Measurements from ENCODE around the gene IQCE. TPM values are rescaled to one million over a fixed set of nuclear protein-coding genes. Genes with fewer than 3 reads are reported as not detected.

IQCE gene
- total and polyA plus RNA-seq, 10 of the 15 experiments (the other 5 are each of a cell fraction or from before 2014, with no cell fraction given): 0.37 to 8.1 (median 3.7) TPM

- DNase-seq (ENCODE audit: low read depth, low spot score) (no peak), FAIRE-seq (no peak), ATAC-seq (no peak)
- ChIA-PET POLR2A (no interaction called here), SMC1A (ENCODE audit: uncharacterized antibody, unreplicated experiment) (no interaction called here), CTCF (no interaction called here), RAD21 (ENCODE audit: unreplicated experiment) (no interaction called here)
- Histone ChIP-seq H4K20me1 (ENCODE audit: control insufficient read depth, insufficient read depth) (no peaks in the 10 kb centered on the region), H3K36me3 (ENCODE audit: control insufficient read depth in 2 of 2, insufficient read depth in 2 of 2, low read length in 1 of 2) (no peaks in the 10 kb centered on the region), H3K27me3 (replicated peaks in 1 of 2; ENCODE audit: control insufficient read depth in 2 of 2, insufficient read depth in 2 of 2, low read length in 1 of 2) (no peaks in the 10 kb centered on the region), H3K27ac (ENCODE audit: control insufficient read depth, insufficient read depth) (no peak overlapping the region), H3K4me1 (ENCODE audit: control insufficient read depth, insufficient read depth, low read length) (peaks cover 29% of the 10 kb centered on the region), H3K9ac (ENCODE audit: control insufficient read depth, insufficient read depth, low read length) (no peak overlapping the region), H3K79me2 (ENCODE audit: control insufficient read depth, insufficient read depth, low read length) (no peaks in the 10 kb centered on the region), H2AFZ (ENCODE audit: control insufficient read depth, low read depth, low read length) (no peak overlapping the region), H3K4me3 (no peak overlapping the region), H3K4me2 (ENCODE audit: control insufficient read depth, insufficient read depth) (no peak overlapping the region), H3K9me3 (replicated peaks; ENCODE audit: control insufficient read depth, insufficient read depth, low read length) (no peaks in the 10 kb centered on the region)
- no TSS peak for BruUV-seq (replicated peaks)
- 68% methylated on average over 7 of the region's 7 CpGs for WGBS (ENCODE audit: insufficient coverage, insufficient replicate concordance, low lambda C conversion rate, missing lambda C conversion rate)
- intact Hi-C loops (cut with micrococcal nuclease; ENCODE audit: unreplicated experiment): no loop called here
- in situ Hi-C loops (cut with MboI): no loop called here
- no peak for TF ChIP-seq ZSCAN29 (IDR thresholded peaks at IDR 0.05)
- TF ChIP-seq CHD4 (IDR thresholded peaks at IDR 0.05): no peak
- TF ChIP-seq ZNF622 (IDR thresholded peaks at IDR 0.05): no peak
- no peak for TF ChIP-seq PRDM15 (CRISPR knock-in tag; IDR thresholded peaks at IDR 0.05)
- TF ChIP-seq SREBF2 (IDR thresholded peaks at IDR 0.05; ENCODE audit: low read length): no peak
- no peak for TF ChIP-seq HDAC2 (IDR thresholded peaks at IDR 0.05)
- no peak for TF ChIP-seq LARP7 (IDR thresholded peaks at IDR 0.05)
- TF ChIP-seq STAT1 (conservative IDR thresholded peaks at IDR 0.05): no peak
- no peak for TF ChIP-seq PML (IDR thresholded peaks at IDR 0.05; ENCODE audit: low read length)
- no peak for TF ChIP-seq ATF7 (IDR thresholded peaks at IDR 0.05; ENCODE audit: low read depth)
- TF ChIP-seq, protein P1, sequence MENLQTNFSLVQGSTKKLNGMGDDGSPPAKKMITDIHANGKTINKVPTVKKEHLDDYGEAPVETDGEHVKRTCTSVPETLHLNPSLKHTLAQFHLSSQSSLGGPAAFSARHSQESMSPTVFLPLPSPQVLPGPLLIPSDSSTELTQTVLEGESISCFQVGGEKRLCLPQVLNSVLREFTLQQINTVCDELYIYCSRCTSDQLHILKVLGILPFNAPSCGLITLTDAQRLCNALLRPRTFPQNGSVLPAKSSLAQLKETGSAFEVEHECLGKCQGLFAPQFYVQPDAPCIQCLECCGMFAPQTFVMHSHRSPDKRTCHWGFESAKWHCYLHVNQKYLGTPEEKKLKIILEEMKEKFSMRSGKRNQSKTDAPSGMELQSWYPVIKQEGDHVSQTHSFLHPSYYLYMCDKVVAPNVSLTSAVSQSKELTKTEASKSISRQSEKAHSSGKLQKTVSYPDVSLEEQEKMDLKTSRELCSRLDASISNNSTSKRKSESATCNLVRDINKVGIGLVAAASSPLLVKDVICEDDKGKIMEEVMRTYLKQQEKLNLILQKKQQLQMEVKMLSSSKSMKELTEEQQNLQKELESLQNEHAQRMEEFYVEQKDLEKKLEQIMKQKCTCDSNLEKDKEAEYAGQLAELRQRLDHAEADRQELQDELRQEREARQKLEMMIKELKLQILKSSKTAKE (IDR thresholded peaks at IDR 0.05; ENCODE audit: low read depth, poor library complexity, severe bottlenecking): no peak
- TF ChIP-seq ESRRA (IDR thresholded peaks at IDR 0.05; ENCODE audit: low read length): no peak
- no peak for TF ChIP-seq SUPT20H (IDR thresholded peaks at IDR 0.05; ENCODE audit: borderline replicate concordance, control insufficient read depth, low read depth, low read length)
- TF ChIP-seq PAX5 (IDR thresholded peaks at IDR 0.05; ENCODE audit: borderline replicate concordance, low read depth, low read length): no peak
- TF ChIP-seq, protein P2, sequence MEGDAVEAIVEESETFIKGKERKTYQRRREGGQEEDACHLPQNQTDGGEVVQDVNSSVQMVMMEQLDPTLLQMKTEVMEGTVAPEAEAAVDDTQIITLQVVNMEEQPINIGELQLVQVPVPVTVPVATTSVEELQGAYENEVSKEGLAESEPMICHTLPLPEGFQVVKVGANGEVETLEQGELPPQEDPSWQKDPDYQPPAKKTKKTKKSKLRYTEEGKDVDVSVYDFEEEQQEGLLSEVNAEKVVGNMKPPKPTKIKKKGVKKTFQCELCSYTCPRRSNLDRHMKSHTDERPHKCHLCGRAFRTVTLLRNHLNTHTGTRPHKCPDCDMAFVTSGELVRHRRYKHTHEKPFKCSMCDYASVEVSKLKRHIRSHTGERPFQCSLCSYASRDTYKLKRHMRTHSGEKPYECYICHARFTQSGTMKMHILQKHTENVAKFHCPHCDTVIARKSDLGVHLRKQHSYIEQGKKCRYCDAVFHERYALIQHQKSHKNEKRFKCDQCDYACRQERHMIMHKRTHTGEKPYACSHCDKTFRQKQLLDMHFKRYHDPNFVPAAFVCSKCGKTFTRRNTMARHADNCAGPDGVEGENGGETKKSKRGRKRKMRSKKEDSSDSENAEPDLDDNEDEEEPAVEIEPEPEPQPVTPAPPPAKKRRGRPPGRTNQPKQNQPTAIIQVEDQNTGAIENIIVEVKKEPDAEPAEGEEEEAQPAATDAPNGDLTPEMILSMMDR (IDR thresholded peaks at IDR 0.05 in 2 of 3, conservative IDR thresholded peaks at IDR 0.05 in 1 of 3; ENCODE audit: control insufficient read depth in 2 of 3, extremely low read depth in 1 of 3, insufficient read depth in 1 of 3, low read depth in 3 of 3, low read length in 3 of 3): no peak
Measured at GRCh38 chr7:2513702-2514101, 45.1 kb upstream of the IQCE start.
